Coronary artery (tissue), 2 donors: Measurements from ENCODE around the gene KCNQ5.

Source experiments
- DNase-seq: peaks from one replicate; pipeline ENCODE4 v3.0.0-alpha.2; 2017; ENCODE audit warnings: low spot score
- H3K27ac ChIP-seq, 2 donors: fragments of 200-600 bp; sonication (generic); one replicate each; pipeline ENCODE4 v1.5.1; 2016 to 2019
- H3K4me3 ChIP-seq: fragments of 200-600 bp; sonication (generic); 2 replicates; pipeline ENCODE4 v1.5.1; 2016; ENCODE audit warnings: mild to moderate bottlenecking, moderate library complexity
- TF ChIP-seq, protein P1 (sequence below): fragments of 200-600 bp; sonication (generic); IDR thresholded peaks from one replicate; pipeline ENCODE4 v1.5.1; 2019; ENCODE audit warnings: antibody characterized with exemption

KCNQ5 gene

DNA sequence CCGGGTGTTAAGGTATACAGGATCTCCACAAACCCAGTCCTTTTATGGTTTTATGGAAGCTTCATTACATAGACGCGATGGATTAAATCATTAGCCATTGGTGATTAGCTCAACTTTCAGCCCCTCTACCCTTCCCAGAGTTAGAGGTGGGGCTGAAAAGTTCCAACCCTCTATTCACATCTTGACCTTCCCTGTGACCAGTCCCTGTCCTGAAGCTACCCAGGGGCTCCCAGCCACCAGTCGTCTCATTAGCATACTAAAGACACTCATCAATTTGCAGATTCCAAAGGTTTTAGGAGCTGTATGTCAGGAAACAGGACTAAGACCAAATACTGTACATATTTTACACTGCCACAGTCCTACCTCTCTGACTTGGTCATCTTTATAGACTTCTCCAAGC is 582.4 kb downstream of the KCNQ5 start:
- no peak overlapping the region for H3K4me3 ChIP-seq
- DNase-seq = no peak
- H3K27ac ChIP-seq = no peak overlapping the region
- TF ChIP-seq, protein P1, sequence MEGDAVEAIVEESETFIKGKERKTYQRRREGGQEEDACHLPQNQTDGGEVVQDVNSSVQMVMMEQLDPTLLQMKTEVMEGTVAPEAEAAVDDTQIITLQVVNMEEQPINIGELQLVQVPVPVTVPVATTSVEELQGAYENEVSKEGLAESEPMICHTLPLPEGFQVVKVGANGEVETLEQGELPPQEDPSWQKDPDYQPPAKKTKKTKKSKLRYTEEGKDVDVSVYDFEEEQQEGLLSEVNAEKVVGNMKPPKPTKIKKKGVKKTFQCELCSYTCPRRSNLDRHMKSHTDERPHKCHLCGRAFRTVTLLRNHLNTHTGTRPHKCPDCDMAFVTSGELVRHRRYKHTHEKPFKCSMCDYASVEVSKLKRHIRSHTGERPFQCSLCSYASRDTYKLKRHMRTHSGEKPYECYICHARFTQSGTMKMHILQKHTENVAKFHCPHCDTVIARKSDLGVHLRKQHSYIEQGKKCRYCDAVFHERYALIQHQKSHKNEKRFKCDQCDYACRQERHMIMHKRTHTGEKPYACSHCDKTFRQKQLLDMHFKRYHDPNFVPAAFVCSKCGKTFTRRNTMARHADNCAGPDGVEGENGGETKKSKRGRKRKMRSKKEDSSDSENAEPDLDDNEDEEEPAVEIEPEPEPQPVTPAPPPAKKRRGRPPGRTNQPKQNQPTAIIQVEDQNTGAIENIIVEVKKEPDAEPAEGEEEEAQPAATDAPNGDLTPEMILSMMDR = no peak

- TF ChIP-seq, protein P1 = no peak
- Histone ChIP-seq H3K4me3 (no peak overlapping the region), H3K27ac (no peak overlapping the region)
- no peak for DNase-seq
Measured at GRCh38 chr6:73207221-73207837, 585.5 kb downstream of the KCNQ5 start.

- no peak for DNase-seq
Measured at GRCh38 chr6:73209117-73209516, 587.3 kb downstream of the KCNQ5 start.

DNA sequence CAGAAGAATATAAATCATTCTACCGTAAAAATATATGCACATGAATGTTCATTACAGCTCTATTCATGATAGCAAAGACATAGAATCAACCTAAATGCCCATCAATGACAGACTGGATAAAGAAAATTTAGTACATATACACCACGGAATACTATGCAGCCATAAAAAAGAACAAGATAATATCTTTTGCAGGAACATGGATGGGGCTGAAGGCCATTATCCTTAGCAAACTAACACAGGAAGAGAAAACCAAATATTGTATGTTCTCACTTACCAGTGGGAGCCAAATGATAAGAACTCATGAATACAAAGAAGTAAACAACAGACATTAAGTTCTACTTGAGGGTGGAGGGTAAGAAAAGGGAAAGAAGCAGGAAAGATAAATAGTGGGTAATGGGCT is 595.0 kb downstream of the KCNQ5 start:
- Histone ChIP-seq H3K27ac (no peak overlapping the region), H3K4me3 (no peak overlapping the region)
- no peak for DNase-seq
- TF ChIP-seq, protein P1 = no peak

More at GRCh38 chr6:73209117-73209516, 587.3 kb downstream of the KCNQ5 start:
- H3K27ac ChIP-seq = no peak overlapping the region
- TF ChIP-seq, protein P1 = no peak
- no peak overlapping the region for H3K4me3 ChIP-seq

DNA sequence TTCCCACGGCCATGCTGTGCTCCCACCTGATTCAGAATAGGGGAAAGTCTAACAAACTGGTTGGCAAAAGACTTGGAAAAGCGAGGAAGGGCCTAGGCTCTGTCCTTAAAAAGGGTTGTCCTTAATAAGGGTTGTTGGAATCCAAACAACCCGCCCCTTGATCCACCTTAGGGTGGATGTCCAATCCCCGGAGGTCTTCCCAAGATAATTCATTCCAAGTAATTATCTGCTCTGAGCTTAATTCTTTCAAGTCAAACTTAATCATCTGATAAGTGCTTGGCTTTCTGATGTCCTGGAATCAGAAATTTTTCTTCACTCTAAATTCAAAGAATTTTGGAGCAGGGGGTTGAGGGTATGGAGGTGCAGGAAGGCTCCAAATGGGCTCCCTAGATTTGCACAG is 603.5 kb downstream of the KCNQ5 start, which contains the start of gene KHDC1L:
TSS of gene KHDC1L (minus strand) at position 101 of the 400 bp plus-strand sequence. CDS start at position 13, 88 bp downstream.
- DNase-seq = no peak
- TF ChIP-seq, protein P1 = no peak
- H3K4me3 ChIP-seq = no peak within 1 kb of the TSS
- no peak within 1 kb of the TSS for H3K27ac ChIP-seq

GRCh38 chr6:73227606-73228255 is 605.9 kb downstream of the KCNQ5 start:
- TF ChIP-seq, protein P1 = no peak
- no peak overlapping the region for H3K27ac ChIP-seq
- H3K4me3 ChIP-seq = no peak overlapping the region
- no peak for DNase-seq

GRCh38 chr6:73231986-73232391 is 610.1 kb downstream of the KCNQ5 start:
- Histone ChIP-seq H3K27ac (no peak overlapping the region), H3K4me3 (no peak overlapping the region)
- no peak for DNase-seq
- TF ChIP-seq, protein P1 = no peak
